ENCODE measurements around the gene OGG1.

OGG1 gene

DNA sequence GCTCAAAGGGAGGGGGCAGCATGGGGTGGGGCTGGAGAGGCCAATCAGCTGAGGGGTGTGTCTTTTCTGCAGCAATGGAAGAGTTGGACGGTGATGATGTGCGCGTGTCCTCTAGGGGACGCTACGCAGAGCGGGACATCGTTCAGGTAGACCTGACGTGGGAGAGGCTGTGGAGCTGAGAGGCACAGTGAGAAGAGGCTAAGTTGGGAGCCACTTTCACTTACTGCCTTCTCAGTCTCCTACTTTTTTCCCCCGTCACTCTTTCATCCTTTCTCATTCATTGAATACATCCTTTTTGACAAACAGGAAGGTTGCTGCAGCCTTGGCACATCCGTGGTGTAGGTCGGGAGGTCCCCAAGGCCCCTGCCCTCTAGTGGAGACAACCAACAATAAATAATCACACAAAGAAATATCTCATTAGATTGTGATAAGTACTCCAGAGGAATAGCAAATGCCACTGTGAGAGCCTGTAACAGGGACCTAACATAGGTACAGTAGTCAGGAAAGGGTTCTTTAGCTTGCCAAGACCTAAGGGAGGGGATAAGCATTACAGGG lies 22.6 kb upstream of the OGG1 start:
- DNase-seq = no peak

DNA sequence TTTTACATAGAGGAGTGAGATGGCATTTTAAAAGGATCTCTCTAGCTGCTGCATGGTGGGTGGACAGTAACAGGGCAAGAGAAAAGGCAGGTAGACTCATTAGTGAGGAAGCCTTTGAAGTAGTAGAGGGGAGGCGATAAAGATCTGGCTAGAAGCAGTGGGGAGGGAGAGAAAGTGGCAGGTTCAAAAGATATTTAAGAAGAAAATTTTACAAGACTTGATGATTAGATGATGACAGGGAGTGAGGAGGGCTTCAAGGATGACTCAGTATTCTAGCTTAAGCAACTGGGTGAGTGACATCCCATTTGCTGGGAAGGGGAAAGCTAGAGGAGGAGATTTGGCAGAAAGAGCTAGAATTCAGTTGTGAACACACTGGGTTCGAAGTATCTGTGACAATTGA lies 22.0 kb upstream of the OGG1 start:
- DNase-seq = no peak

DNA sequence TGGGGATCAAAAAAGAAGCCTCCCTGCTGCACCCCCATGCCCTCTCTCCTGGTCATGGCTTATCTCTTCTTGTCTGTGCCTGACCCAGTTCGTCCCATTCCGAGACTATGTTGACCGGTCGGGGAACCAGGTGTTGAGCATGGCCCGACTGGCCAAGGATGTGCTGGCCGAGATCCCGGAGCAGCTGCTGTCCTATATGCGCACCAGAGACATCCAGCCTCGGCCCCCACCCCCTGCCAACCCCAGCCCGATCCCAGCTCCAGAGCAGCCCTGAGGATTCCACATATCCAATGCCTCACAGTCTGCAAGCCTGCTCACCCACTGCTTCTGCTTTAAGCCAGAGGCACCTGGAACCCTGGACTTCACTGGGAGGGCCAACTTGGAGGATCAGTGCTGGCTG lies 20.3 kb upstream of the OGG1 start:
- DNase-seq = no peak

DNA sequence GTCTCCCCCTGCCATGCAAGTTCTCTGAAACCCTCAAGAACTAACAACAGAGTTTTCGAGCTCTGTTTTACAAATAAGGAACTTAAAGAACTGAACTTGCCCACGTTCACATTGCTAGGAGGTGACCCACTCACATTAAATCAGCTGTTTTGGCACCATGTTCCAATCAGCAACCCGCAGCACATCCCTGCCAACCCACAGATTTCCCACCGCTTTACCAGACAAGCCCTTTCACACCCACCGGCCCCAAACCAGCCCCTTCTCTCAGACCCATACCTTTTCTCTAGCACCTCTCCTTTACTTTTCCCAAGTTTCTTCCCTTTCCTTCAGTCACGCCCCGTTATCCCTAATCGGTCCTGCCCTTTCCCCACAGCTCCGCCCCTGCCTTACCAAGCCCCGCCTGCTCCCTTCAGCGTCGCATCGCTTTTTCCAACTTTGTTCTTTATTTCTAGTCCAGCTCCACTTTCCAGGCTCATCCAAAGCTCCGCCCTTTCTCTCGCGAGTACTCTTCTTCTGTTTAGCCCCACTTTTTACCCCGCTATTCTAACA lies 19.0 kb upstream of the OGG1 start:
- peak in 4 of 56 donors; percentile 74 to 91 (median 84) for DNase-seq

DNA sequence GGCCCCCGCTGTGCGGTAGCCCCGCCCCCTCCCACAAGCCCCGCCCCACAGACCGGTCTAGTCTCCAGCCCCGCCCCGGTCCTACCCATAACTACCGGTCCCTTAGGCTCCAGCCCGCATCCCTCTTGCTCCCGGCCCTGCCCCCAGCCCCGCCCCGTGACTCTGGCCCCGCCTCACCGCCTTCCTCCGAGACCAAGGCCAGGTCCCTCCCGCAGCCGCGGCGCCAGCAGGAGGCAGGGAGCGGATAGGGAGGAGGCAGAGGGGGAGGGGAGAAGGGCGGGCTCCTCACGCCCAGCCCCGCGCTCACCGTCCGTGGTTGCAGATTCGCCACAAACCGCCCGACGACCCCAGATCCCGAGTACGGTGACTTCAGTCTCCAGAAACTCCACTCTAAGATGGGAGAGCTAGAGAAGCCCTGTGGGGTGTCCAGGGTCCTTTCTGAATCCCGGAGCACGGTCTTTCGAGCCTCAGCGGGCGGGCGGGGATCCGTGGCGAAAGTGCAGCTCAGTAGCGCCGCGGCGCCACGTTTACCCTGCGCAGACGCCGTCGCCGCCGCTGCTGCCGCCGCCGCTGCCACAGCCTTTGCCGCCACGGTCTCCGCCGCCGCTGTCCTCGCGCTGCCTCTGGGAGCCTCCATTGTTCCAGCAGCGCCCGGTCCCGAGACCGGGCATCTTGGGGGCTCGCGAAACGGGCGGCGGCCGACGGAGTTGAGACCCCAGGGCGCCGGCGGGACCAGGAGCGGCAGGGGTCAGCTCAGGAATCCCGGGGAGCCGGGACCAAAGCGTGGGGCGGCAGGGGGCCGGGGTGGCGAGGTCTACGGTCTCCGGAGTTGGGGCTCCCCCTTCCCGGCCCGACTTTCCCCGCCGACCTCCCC lies 18.3 kb upstream of the OGG1 start, which contains the start of gene BRPF1:
Gene BRPF1, plus strand, starts transcription at position 530 of the 874 bp plus-strand sequence. CDS start 2,406 bp downstream, outside the sequence.
- DNase-seq = peak; percentile 82 to 100 (median 99)

DNA sequence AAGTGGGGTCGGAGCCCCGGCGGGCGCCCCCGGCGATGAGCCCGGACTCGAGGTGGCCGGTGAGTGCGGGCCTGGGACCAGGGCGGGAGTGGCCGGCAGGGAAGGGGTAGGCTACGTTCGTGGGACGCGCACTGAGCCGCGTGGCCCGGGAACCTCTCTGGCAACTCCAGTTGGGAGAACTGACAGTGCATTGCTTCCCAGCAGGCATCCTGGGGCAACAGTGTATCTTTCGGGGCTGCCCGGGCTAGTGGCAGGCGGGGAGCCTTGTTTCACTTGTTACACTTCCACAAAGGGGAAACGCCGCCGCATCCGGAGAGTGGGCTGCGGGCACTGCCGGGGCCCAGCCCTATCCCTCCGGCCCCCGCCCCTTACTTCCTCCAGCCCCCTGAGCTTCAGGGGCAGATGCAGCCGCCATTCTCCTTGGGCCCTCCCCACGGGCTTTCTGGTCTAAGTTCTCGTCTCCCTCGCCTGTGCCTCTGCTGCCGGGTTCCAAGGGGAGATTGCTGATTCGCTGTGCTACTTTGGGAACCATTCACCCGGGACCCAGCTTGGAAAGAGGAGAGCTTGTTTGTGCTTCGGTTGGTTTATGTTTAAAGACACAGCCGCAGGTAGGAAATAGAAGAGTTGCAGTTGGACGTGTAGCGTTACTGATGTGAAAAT lies 17.5 kb upstream of the OGG1 start:
- DNase-seq = no peak

DNA sequence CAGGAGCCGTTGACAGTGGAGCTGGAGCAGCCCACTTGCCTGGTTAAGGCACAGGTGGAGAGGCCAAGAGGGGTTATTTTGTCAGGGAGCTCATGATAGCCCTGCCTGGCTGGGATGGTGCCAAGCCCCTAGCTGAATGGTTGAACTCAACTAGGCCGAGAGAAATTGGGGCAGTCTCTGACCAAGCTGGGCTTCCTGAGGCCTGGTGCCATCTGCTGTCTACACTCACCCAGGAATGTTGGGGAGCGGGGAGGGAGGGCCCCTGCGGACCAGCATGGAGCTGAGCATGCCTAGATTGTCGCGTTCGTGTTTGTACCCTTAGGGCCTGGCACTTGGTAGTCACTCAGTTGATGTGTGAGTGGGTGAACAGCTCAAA lies 17.0 kb upstream of the OGG1 start:
- peak in 1 of 56 donors; percentile 17 for DNase-seq

DNA sequence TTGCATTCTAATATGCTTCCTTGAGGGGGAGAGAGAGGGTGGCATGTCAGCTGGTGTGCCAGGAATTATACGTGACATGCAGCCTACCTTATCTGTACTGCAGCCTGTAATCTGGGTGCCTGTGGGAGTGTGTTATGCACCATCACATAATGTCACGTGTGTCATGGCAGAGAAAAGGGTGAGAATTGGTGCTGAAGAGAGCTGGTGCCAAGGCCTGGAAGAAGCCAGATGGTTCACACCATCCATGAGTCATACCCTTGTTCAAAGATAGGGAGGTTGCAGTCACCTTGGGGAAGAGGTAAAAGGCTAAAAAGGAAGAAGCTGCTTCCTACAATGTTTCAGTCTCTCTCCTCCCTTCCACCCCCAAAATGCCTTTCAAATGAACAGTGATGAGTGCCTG lies 12.9 kb upstream of the OGG1 start:
- DNase-seq = peak in 8 of 56 donors; percentile 7 to 66 (median 21)

DNA sequence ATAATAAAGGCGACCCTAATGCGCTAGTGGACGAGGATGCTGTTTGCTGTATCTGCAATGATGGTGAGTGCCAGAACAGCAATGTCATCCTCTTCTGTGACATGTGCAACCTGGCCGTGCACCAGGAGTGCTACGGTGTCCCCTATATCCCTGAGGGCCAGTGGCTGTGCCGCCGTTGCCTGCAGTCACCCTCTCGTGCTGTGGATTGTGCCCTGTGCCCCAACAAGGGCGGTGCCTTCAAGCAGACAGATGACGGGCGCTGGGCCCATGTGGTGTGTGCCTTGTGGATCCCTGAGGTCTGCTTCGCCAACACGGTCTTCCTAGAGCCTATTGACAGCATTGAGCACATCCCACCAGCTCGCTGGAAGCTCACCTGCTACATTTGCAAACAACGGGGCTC lies 10.6 kb upstream of the OGG1 start:
- no peak for DNase-seq

DNA sequence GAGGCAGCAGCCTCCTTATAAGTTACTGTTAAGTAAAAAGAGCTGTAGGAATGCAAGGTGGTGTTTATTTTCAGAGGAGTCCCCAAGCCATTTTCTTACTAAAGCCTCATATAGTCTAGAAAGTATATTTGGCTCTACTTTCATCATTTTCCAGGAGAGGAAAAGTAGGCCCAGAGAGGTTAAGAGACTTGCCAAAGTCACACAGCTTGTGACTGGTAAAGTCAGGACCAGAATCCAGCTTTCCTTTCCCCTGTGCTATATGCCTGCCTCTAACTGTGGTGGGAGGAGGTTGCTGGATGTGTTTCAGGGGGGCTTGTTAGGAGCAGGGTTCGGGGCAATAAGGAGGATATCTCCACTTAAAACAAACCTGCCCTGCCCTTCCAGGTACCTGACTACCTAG lies 7.2 kb upstream of the OGG1 start:
- DNase-seq = no peak

DNA sequence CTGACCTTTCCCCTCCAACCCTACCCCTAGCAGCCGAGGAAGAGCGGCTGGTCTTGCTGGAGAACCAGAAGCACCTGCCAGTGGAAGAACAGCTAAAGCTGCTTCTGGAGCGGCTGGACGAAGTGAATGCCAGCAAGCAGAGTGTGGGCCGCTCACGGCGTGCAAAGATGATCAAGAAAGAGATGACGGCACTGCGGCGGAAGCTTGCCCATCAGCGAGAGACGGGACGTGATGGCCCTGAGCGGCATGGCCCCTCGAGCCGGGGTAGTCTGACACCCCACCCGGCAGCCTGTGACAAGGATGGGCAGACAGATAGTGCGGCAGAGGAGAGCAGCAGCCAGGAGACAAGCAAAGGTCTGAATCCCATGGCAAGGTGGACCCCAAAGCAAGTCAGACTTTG lies 6.2 kb upstream of the OGG1 start:
- DNase-seq = no peak

DNA sequence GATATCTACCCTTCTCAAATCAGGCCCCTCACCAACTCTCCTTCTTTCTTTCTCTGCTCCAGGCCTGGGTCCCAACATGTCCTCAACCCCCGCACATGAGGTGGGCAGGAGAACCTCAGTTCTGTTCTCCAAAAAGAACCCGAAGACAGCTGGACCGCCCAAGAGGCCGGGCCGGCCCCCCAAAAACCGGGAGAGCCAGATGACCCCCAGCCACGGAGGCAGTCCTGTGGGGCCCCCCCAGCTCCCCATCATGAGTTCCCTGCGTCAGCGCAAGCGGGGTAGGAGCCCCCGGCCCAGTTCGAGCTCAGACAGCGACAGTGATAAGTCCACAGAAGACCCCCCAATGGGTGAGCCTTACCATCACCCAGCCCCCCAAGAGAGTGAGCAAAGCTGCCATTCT lies 5.6 kb upstream of the OGG1 start:
- DNase-seq = no peak

DNA sequence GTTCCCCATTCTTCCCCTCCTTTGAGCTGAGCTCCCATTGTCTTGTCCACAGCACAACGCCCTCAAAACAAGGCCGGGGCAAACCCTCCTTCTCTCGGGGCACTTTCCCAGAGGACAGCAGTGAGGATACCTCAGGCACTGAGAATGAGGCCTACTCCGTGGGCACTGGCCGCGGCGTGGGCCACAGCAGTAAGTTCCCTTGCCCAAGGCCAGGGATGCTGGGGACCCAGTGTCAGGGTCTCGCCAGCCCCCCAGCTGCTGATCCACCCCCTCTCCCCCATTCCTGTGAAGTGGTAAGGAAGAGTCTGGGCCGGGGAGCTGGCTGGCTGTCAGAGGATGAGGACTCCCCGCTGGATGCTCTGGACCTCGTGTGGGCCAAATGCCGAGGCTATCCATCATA lies 4.2 kb upstream of the OGG1 start:
- DNase-seq = no peak

DNA sequence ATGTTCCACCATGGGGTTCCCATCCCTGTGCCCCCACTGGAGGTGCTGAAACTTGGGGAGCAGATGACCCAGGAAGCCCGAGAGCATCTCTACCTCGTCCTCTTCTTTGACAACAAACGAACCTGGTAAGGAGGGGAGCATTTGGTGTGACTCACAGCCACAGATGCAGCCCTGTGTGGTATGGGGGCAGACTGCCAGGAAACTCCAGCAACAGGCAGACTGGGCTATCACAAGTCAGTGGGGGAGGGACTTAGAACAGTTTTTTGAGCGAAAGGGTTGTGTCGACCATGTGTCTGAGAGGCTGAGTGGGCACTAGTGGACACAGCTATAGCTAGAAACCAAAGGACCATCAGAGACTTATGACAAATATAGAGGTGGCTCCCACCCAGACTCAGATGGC lies 3.4 kb upstream of the OGG1 start:
- DNase-seq = peak in 3 of 56 donors; percentile 9 to 35 (median 12)

DNA sequence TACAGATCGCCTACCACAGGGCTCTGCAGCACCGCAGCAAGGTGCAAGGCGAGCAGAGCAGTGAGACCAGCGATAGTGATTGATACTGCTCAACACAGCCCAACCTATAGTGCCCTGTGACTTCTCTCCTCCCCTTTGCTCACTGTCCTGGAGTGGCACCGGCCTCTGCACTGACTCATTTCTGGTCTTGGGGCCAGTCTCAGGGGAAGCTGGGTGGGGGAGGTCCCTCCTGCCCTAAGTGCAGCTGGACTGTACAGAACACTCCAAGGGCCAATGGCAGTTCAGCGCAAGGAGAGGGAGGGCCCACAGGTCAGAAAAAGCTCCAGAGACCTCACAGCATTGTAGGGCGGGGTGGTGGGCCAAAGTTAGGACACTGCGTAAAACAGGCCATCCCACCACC lies 2.5 kb upstream of the OGG1 start:
- DNase-seq = no peak

DNA sequence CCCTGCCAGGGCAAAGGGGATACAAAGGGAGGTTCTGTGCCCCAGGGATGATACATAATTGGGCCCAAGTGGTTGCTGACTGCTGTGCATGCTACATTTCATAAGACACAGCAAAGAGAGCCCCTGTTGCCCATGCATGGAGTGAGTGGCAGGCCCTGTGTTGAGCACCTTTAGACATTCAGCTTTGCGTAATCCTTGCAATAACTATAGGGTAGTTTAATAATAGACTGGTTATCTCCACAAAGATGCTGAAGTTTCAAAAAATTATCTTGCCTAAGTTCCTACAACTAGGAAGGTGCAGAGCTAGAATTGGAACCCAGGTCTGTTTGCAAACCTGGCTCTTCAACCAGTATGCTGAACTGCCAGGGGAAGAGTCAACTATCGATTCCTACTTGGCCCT lies 1.7 kb upstream of the OGG1 start:
- no peak for DNase-seq

DNA sequence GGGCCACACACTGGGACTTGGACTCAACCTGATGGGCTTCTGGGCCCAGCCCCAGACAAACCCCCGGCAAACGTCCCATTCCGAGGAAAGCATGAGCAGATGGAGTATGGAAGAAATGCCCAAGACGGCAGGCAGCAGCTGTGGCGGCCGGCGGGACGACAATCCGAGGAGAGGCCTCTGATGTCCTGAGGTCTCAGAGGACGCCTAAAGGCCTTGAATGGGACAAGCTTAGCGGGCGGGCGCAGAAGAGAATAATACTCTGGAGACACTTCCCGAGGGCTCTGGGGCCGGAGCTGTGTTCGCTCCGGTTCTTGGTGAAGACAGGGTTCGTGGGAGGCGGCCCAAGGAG lies 482 bp upstream of the OGG1 start:
- DNase-seq = peak in 1 of 56 donors; percentile 57

DNA sequence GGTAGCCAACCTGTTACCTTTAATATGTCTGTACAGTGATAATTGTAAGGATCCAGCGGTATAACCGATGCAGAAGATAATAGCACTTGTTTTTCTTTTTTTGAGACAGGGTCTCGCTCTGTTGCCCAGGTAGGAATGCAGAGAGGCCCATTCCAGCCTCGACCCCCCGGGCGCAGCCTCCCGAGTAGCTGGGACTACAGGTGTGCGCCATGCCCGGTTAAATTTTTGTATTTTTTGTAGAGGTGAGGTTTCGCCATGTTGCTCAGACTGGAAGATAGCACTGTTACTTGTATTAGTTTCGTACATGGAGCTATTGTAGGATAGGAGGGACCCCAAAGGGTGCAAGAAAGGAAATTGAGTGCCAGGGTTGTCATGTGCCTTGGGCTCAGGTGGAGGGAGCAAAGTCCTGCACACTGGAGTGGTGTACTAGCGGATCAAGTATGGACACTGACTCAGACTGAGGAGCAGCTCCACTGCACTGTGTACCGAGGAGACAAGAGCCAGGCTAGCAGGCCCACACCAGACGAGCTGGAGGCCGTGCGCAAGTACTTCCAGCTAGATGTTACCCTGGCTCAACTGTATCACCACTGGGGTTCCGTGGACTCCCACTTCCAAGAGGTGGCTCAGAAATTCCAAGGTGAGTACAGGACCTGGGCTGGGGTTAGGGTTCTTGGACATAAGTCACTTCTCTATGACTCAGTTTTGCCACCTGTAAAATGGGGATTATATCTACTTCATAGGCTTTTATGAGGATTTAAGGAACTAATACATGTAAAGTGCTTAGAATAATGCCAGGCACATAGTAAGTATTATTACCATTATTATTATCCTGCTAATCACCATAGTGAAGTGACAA lies 1.0 kb downstream of the OGG1 start:
- peak in 1 of 56 donors; percentile 14 for DNase-seq

DNA sequence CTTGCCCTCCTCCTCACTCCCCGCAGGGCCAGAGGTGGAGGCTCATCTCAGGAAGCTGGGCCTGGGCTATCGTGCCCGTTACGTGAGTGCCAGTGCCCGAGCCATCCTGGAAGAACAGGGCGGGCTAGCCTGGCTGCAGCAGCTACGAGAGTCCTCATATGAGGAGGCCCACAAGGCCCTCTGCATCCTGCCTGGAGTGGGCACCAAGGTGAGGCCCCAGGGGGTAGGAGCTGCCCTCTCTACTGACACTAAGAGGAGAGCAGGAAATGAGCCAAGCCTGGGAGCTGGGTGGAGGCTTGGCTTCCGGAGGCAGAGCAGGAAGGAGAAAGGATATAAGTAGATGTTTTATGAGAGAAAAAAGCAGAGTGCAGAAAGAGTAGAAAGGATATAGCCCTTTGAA lies 4.9 kb downstream of the OGG1 start:
- no peak for DNase-seq

DNA sequence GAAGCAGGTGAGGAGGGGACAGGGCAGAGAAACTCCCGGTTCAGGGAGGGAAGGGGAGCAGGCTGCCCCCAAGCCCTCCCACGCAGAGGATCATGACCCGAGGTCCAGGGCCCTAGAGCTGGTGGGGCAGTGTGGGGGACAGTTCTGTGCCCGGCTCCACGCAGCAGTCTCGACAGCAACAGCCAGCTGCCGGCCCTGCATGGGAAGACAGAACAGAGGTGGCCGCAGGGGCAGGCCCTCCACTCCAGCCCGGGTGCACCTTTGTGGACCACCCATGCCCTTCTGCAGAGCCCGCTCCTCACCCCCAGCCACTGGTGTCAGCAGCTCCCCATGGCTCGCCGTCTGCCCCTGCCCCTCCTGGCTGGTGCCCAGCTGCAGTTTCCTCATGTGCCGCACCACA lies 7.7 kb downstream of the OGG1 start:
- no peak for DNase-seq

DNA sequence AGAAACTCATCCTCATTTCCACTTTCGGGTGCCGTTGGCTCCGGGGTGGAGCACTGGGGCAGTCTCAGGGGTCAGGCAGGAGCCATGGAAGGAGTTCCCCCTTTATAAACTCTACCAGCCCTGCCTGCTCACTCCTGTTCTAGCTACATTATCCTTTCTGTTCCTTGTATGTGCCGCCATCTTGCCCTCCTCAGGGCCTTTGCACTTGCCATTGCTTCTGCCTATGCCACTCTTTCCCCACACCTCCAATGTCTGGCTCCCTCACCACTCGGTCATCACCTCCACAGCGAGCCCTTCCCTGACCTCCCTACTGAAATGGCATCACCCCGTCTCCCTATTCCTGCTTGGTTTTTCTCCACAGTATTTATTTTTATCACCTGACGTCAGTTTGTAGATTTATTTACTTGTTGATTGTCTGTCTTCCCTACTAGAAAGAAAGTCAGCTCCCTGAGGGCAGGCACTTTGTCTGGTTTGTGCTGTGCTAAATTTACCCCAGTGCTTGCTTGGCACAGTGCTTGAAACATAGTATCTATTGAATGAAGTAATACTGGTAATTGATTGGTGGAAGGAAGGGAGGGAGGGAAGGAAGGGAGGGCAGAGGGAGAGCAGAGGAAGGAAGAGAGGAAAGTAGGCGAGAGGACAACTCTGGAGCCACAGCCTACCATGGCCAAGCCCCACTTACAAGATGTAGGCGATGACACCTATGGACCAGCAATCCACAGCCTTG lies 11.2 kb downstream of the OGG1 start:
- no peak for DNase-seq
